HEK293 (cell line): Measurements from ENCODE around the gene TRAF7.
"Not testable (repeated sequence)": the region's sequence is repeated elsewhere in the genome, so short reads cannot be mapped to it uniquely, and the experiment has no call there.

Source experiments
- CTCF ChIA-PET: fragments of 350-600 bp; formaldehyde crosslinking; extraction: SDS; loops from one replicate; lab custom pipeline; 2021; ENCODE audit warnings: antibody characterized with exemption; lab: Yijun Ruan, JAX
- POLR2A ChIA-PET: fragments of 300-600 bp; formaldehyde crosslinking; extraction: SDS; loops from one replicate; lab custom pipeline; 2020; ENCODE audit warnings: antibody characterized with exemption, inconsistent platforms; lab: Yijun Ruan, JAX
- H3K27ac ChIP-seq: fragments of 200-500 bp; sonication (Bioruptor generic); 2 replicates; pipeline ENCODE4 v1.5.1; 2014; ENCODE audit warnings: low read depth, low read length, control low read depth, inconsistent platforms; ENCODE audit errors: extremely low read depth
- H3K36me3 ChIP-seq, 2 experiments: fragments of 200-500 bp in 1 of 2; sonication (Bioruptor generic) in 1 of 2; 1 replicate in 1 of 2; 2 replicates in 1 of 2; pipeline ENCODE4 v1.5.1; 2014 to 2017; ENCODE audit warnings: inconsistent platforms in 2 of 2, low read length in 2 of 2; ENCODE audit not compliant: control insufficient read depth in 2 of 2, insufficient read depth in 1 of 2
- H3K4me1 ChIP-seq: fragments of 200-500 bp; sonication (Bioruptor generic); 2 replicates; pipeline ENCODE4 v1.5.1; 2014; ENCODE audit warnings: mild to moderate bottlenecking, low read length, inconsistent platforms; ENCODE audit not compliant: control insufficient read depth, insufficient read depth
- H3K4me3 ChIP-seq: 2 replicates; pipeline ENCODE4 v1.5.1; 2011; ENCODE audit warnings: low read depth, mild to moderate bottlenecking, control low read depth, low read length, moderate library complexity
- H3K9me3 ChIP-seq: fragments of 200-500 bp; sonication (Bioruptor generic); 2 replicates; pipeline ENCODE4 v1.5.1; 2014; ENCODE audit warnings: low read depth, low read length, inconsistent platforms; ENCODE audit not compliant: control insufficient read depth, insufficient read depth
- GFI1B ChIP-seq: fragments of 450-650 bp; formaldehyde crosslinking; IDR thresholded peaks from 2 replicates; pipeline ENCODE4 v1.5.1; 2016; ENCODE audit warnings: missing biosample characterization, missing genetic modification characterization
- GLIS1 ChIP-seq: fragments of 450-650 bp; formaldehyde crosslinking; IDR thresholded peaks from 2 replicates; pipeline ENCODE4 v1.5.1; 2016; ENCODE audit warnings: missing biosample characterization, missing genetic modification characterization
- PRDM2 ChIP-seq: fragments of 450-650 bp; formaldehyde crosslinking; IDR thresholded peaks from 2 replicates; pipeline ENCODE4 v1.5.1; 2016; ENCODE audit warnings: missing biosample characterization, missing genetic modification characterization, borderline replicate concordance
- YY1 ChIP-seq: fragments of 450-650 bp; formaldehyde crosslinking; IDR thresholded peaks from 2 replicates; pipeline ENCODE4 v1.5.1; 2018; ENCODE audit warnings: missing biosample characterization, missing genetic modification characterization
- ZBTB20 ChIP-seq: fragments of 450-650 bp; formaldehyde crosslinking; IDR thresholded peaks from 2 replicates; pipeline ENCODE4 v1.5.1; 2016; ENCODE audit warnings: missing biosample characterization, missing genetic modification characterization
- ZNF521 ChIP-seq: fragments of 450-650 bp; formaldehyde crosslinking; IDR thresholded peaks from 2 replicates; pipeline ENCODE4 v1.5.1; 2017; ENCODE audit warnings: missing biosample characterization, mild to moderate bottlenecking, missing genetic modification characterization
- ZNF704 ChIP-seq: fragments of 450-650 bp; formaldehyde crosslinking; IDR thresholded peaks from 2 replicates; pipeline ENCODE4 v1.5.1; 2016; ENCODE audit warnings: missing biosample characterization, missing genetic modification characterization
- TF ChIP-seq, protein P1 (sequence below): IDR thresholded peaks from 2 replicates; pipeline ENCODE4 v1.6.1; 2011; ENCODE audit warnings: mild to moderate bottlenecking, low read depth, low read length, borderline replicate concordance

TRAF7 gene

GRCh38 chr16:2115591-2115973, 40.0 kb upstream of the TRAF7 start (continued):
- TF ChIP-seq ZNF704 (no peak), ZNF521 (no peak), GFI1B (tag by site-specific recombination) (no peak), PRDM2 (tag by site-specific recombination) (no peak), YY1 (tag by site-specific recombination) (no peak), ZBTB20 (tag by site-specific recombination) (no peak)
- TF ChIP-seq, protein P1, sequence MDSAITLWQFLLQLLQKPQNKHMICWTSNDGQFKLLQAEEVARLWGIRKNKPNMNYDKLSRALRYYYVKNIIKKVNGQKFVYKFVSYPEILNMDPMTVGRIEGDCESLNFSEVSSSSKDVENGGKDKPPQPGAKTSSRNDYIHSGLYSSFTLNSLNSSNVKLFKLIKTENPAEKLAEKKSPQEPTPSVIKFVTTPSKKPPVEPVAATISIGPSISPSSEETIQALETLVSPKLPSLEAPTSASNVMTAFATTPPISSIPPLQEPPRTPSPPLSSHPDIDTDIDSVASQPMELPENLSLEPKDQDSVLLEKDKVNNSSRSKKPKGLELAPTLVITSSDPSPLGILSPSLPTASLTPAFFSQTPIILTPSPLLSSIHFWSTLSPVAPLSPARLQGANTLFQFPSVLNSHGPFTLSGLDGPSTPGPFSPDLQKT: no peak

DNA sequence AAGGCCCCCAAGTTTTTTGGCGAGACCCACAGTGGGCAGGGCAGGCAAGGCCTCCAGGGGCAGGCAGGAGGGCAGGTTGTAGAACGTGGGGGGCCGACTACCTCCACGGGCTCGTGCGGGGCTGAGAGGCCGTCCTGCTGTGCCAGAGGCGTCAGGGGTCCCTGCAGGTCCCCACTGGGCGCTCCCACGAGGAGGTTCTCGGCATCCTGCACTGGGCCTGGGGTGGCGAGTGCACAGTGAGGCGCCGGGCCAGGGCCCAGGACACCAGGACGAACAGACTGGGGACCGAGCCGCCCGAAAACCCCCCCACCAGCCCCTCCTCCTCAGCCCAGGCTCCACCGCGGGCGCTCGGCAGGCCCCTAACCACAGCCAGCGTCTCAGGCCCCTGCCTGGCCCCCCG, 39.2 kb upstream of the TRAF7 start:
- POLR2A ChIA-PET, CTCF ChIA-PET, H3K4me1 ChIP-seq, H3K4me3 ChIP-seq, H3K27ac ChIP-seq, H3K36me3 ChIP-seq, H3K9me3 ChIP-seq: not testable (repeated sequence)

DNA sequence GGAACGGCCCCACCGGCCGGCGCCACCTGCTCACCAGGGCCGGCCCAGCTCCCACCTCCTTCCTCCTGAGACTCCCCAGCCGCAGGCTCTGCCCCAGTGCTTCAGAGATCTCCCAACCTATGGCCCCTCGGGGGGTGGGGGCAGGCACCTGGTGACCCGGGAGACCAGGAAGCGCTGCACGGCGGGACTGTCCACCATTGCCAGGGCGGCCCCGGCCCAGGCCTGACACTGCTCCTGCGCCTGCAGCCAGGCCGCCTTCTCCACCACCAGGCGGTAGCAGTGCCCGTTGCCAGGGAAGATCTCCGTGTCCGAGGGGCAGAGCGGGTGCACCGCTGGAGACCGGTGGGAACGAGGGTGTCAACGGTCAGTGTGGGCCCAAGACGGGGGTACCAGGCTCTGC, 38.2 kb upstream of the TRAF7 start:
- POLR2A ChIA-PET, H3K4me3 ChIP-seq, H3K9me3 ChIP-seq, H3K36me3 ChIP-seq, H3K4me1 ChIP-seq, H3K27ac ChIP-seq, CTCF ChIA-PET: not testable (repeated sequence)

- H3K4me1 ChIP-seq, H3K36me3 ChIP-seq, H3K27ac ChIP-seq, H3K4me3 ChIP-seq, H3K9me3 ChIP-seq, POLR2A ChIA-PET, CTCF ChIA-PET: not testable (repeated sequence)
- TF ChIP-seq GLIS1: 0 out of 2 replicates have a peak, but pooled peaks have one; percentile 25
Observed at GRCh38 chr16:2117960-2118722, 37.4 kb upstream of the TRAF7 start.
